Heart left ventricle (tissue), 16 donors: ENCODE measurements around the gene VPREB1. TPM values are rescaled to one million over a fixed set of nuclear protein-coding genes. Genes with fewer than 3 reads are reported as not detected.

ENCODE experiments used
- ATAC-seq, 4 donors: fragments of 200-7000 bp; cut with Tn5 transposase; one replicate each; pipeline ENCODE4 v1.9.1; 2020 to 2022; ENCODE audit warnings: moderate library complexity in 4 of 4, mild to moderate bottlenecking in 3 of 4, moderate number of reproducible peaks in 1 of 4
- DNase-seq, 5 donors: peaks; one replicate each; pipeline ENCODE4 v3.0.0-alpha.2; 2020
- H3K27ac ChIP-seq, 12 donors: fragments of 200-600 bp; sonication (generic) in 4 of 12; one replicate each; pipeline versions ENCODE4 v1.5.0 to v1.8.0; 2016 to 2022; ENCODE audit warnings: mild to moderate bottlenecking in 2 of 12
- H3K27me3 ChIP-seq, 9 donors: fragments of 200-600 bp; sonication (generic) in 2 of 9; one replicate each; pipeline versions ENCODE4 v1.5.1 to v1.8.0; 2016 to 2022; ENCODE audit warnings: mild to moderate bottlenecking in 3 of 9
- H3K36me3 ChIP-seq, 9 donors: fragments of 200-600 bp; sonication (generic) in 2 of 9; one replicate each; pipeline versions ENCODE4 v1.5.0 to v1.8.0; 2018 to 2022; ENCODE audit warnings: mild to moderate bottlenecking in 2 of 9
- H3K4me1 ChIP-seq, 12 donors: fragments of 200-600 bp; sonication (generic) in 4 of 12; one replicate each; pipeline versions ENCODE4 v1.5.0 to v1.8.0; 2016 to 2022; ENCODE audit warnings: mild to moderate bottlenecking in 3 of 12
- H3K4me3 ChIP-seq, 12 donors: fragments of 200-600 bp; sonication (generic) in 4 of 12; one replicate each; pipeline versions ENCODE4 v1.5.0 to v1.8.0; 2017 to 2022; ENCODE audit warnings: mild to moderate bottlenecking in 9 of 12, moderate library complexity in 4 of 12
- H3K9me3 ChIP-seq, 12 donors: fragments of 200-600 bp; sonication (generic) in 4 of 12; one replicate each; pipeline versions ENCODE4 v1.5.0 to v1.8.0; 2016 to 2022; ENCODE audit warnings: mild to moderate bottlenecking in 1 of 12
- CTCF ChIP-seq, 12 donors: fragments of 200-600 bp; sonication (generic) in 4 of 12; IDR thresholded peaks; one replicate each; pipeline versions ENCODE4 v1.5.0 to v1.8.0; 2018 to 2022; ENCODE audit warnings: antibody characterized with exemption in 12 of 12, mild to moderate bottlenecking in 5 of 12
- POLR2A ChIP-seq, 2 donors: fragments of 450-650 bp; IDR thresholded peaks; one replicate each; pipeline ENCODE4 v1.6.1; 2017; ENCODE audit warnings: antibody characterized with exemption in 2 of 2, mild to moderate bottlenecking in 2 of 2, moderate library complexity in 2 of 2
- WGBS, 4 donors: extraction: QIAGEN DNeasy Blood & Tissue Kit in 2 of 4; methylation state at CpG; one replicate each; pipeline versions ENCODE4 v1.1.5 to v1.1.7; 2013 to 2018; 5-methylcytosine and 5-hydroxymethylcytosine counted together
- intact Hi-C, 10 donors: fragments of 100-400 bp; cut with DNase I; formaldehyde crosslinking; loops; one replicate each; pipeline versions ENCODE4 v1.11.1 to v1.14.2; 2022
- polyA plus RNA-seq, 2 donors: library from polyadenylated mRNA; stranded (reverse); fragments of 200-250 nt; gene quantifications; one replicate each; pipeline ENCODE4 v1.2.3, GENCODE V29; 2013
- total RNA-seq, 9 donors: library from RNA; depleted of rRNA in 2 of 9; stranded (reverse); fragments of >200 nt in 2 of 9; fragmentation: NEBNext Ultra II Directional in 3 of 9; extraction: Animal tissue kit (Norgen Biotek cat#: 25700) in 3 of 9; gene quantifications; one replicate each; pipeline versions ENCODE4 v1.1.0 to v1.2.4, GENCODE V29; 2016 to 2023
- donor health status: ischemic (EF 13 %, LVEDD 7.1; RV severe dilation, severe dysfunction).
- donor health status: healthy with polysubstance abuse.
- donor health status: DM: no; HTN: yes; CAD: no.
- donor health status: DM: no; HTN: no; CAD: no.
- donor health status: ischemic (EF 25% LVEDD 6.9; RV normal size, moderate dysfunction).
- donor health status: ischemic (EF 25% LVEDD 5.7; RV mildly dilated, moderate dysfunction).
- donor health status: healthy.
- donor health status: DM: yes; HTN: yes; CAD: no.
- donor health status: ischemic (EF 35%, LVEDD 5.7; RV mildly dilated, moderate dysfunction).
- donor health status: nonischemic (EF 11% LVEDD 7.7; RV severe dilation, severe dysfunction).
- donor health status: DM: yes; HTN: yes; CAD: no.
- donor health status: PGD.
- donor health status: ischemic (EF 29% LVEDD 5.4; RV normal size, mild dysfunction).
- donor health status: nonischemic (EF 23%, LVEDD 6.1; RV moderate dilation, normal function).

The VPREB1 gene
- total and polyA plus RNA-seq, 11 donors: not detected

- Histone ChIP-seq H3K4me1 (no peaks in the 10 kb centered on the region), H3K27me3 (peaks cover 0 to 28% (median 0%) of the 10 kb centered on the region in 9 donors), H3K36me3 (no peaks in the 10 kb centered on the region), H3K4me3 (no peak overlapping the region), H3K9me3 (no peaks in the 10 kb centered on the region), H3K27ac (no peak overlapping the region)
- TF ChIP-seq CTCF (IDR thresholded peaks at IDR 0.05) (no peak), POLR2A (IDR thresholded peaks at IDR 0.05) (no peak)
- intact Hi-C loops: no loop called here
- no peak for DNase-seq
- 81 to 86% (median 84%) methylated on average over 4 of the region's 4 CpGs for WGBS, 4 donors
- no peak for ATAC-seq
Measured at GRCh38 chr22:22237521-22237920, 7.1 kb upstream of the VPREB1 start.

- WGBS, 4 donors: 73 to 81% (median 75%) methylated on average over 11 to 13 of the region's 13 CpGs
- no peak for DNase-seq
Measured at GRCh38 chr22:22239311-22239939, 5.2 kb upstream of the VPREB1 start.

GRCh38 chr22:22241554-22241898 lies 3.1 kb upstream of the VPREB1 start:
- peaks cover 0 to 54% (median 8%) of the 10 kb centered on the region in 9 donors for H3K27me3 ChIP-seq
- intact Hi-C loops: no loop called here
- DNase-seq: no peak
- WGBS, 4 donors: 69 to 81% (median 75%) methylated on average over 6 to 7 of the region's 7 CpGs
- H3K27ac ChIP-seq: no peak overlapping the region
- ATAC-seq: no peak
- no peaks in the 10 kb centered on the region for H3K4me1 ChIP-seq
- no peak overlapping the region for H3K4me3 ChIP-seq
- TF ChIP-seq CTCF (IDR thresholded peaks at IDR 0.05) (no peak), POLR2A (IDR thresholded peaks at IDR 0.05) (no peak)
- H3K9me3 ChIP-seq: no peaks in the 10 kb centered on the region
- H3K36me3 ChIP-seq: no peaks in the 10 kb centered on the region

More at GRCh38 chr22:22239311-22239939, 5.2 kb upstream of the VPREB1 start:
- no peaks in the 10 kb centered on the region for H3K9me3 ChIP-seq
- H3K4me1 ChIP-seq: no peaks in the 10 kb centered on the region
- no peak overlapping the region for H3K27ac ChIP-seq
- ATAC-seq: no peak
- no peaks in the 10 kb centered on the region for H3K36me3 ChIP-seq
- intact Hi-C loops: no loop called here
- H3K4me3 ChIP-seq: no peak overlapping the region
- TF ChIP-seq CTCF (IDR thresholded peaks at IDR 0.05) (no peak), POLR2A (IDR thresholded peaks at IDR 0.05) (no peak)
- H3K27me3 ChIP-seq: peaks cover 0 to 41% (median 8%) of the 10 kb centered on the region in 9 donors

GRCh38 chr22:22242488-22242887 lies 2.1 kb upstream of the VPREB1 start:
- TF ChIP-seq POLR2A (IDR thresholded peaks at IDR 0.05) (no peak), CTCF (IDR thresholded peaks at IDR 0.05) (no peak)
- Histone ChIP-seq H3K9me3 (no peaks in the 10 kb centered on the region), H3K27me3 (peaks cover 0 to 50% (median 8%) of the 10 kb centered on the region in 9 donors), H3K4me3 (no peak overlapping the region), H3K27ac (no peak overlapping the region), H3K36me3 (no peaks in the 10 kb centered on the region), H3K4me1 (no peaks in the 10 kb centered on the region)
- WGBS, 4 donors: 60 to 82% (median 66%) methylated on average over 2 of the region's 2 CpGs
- DNase-seq (no peak), ATAC-seq (no peak)
- intact Hi-C loops: no loop called here
